A549 treated with AZD9567 at 1 μM for 4 hours (cell line): ENCODE measurements around the gene RPS6KA5. TPM values are rescaled to one million over a fixed set of nuclear protein-coding genes. Genes with fewer than 3 reads are reported as not detected.

Experiments
- total RNA-seq: library from RNA; stranded (reverse); fragments of 200-300 nt; extraction: Qiagen RNA extraction; gene quantifications from 5 replicates; pipeline ENCODE4 v1.2.3, GENCODE V29; 2022; ENCODE audit not compliant: insufficient read depth

The RPS6KA5 gene
- 3.6 to 5.3 TPM (median 4.8 TPM) in 5 replicates for total RNA-seq

GRCh38 chr14:91060351-91061055 is at the start of gene RPS6KA5:
Gene RPS6KA5, minus strand, starts transcription at chr14:91060641. Its CDS starts 207 bp downstream, at chr14:91060434.

GRCh38 chr14:90815822-90816662 is 244.4 kb downstream of the RPS6KA5 start, which contains the start of gene TTC7B:
Gene TTC7B, minus strand, starts transcription at chr14:90816430. Its CDS starts 135 bp downstream, at chr14:90816295.

Other genes starting within 250 kb of the RPS6KA5 start
- 12.8 to 21.8 TPM (median 17.9 TPM) in 5 replicates for gene TTC7B, start 244.2 kb downstream of the RPS6KA5 start, total RNA-seq
- gene DGLUCY, start 53.4 kb upstream of the RPS6KA5 start, total RNA-seq = 15.6 to 18.6 TPM (median 16.0 TPM) in 5 replicates
- gene GPR68, start 184.1 kb upstream of the RPS6KA5 start, total RNA-seq = 0.05 to 0.13 TPM (median 0.10 TPM) in 4 of 5 replicates, not detected in the other